NCI-H1048 (cell line): Measurements from ENCODE around the gene ANXA1.

Experiments used
- DNase-seq: peaks from one replicate; lab custom pipeline; 2025; lab: John Stamatoyannopoulos, UW

Gene ANXA1

GRCh38 chr9:73210886-73211666 is 59.4 kb downstream of the ANXA1 start:
- DNase-seq, result no peak

- no peak for DNase-seq
Observed at GRCh38 chr9:73213300-73213699, 61.6 kb downstream of the ANXA1 start.

- DNase-seq, result no peak
Observed at GRCh38 chr9:73215249-73215648, 63.6 kb downstream of the ANXA1 start.

GRCh38 chr9:73216100-73216499 is 64.4 kb downstream of the ANXA1 start:
- DNase-seq, result no peak
